GM12875 (cell line): ENCODE measurements around the gene SLC15A2.

Source experiments
- H3K4me3 ChIP-seq: one replicate; pipeline ENCODE4 v1.5.1; 2011; ENCODE audit warnings: low read depth, low read length, control low read depth
- TF ChIP-seq, protein P1 (sequence below): IDR thresholded peaks from 2 replicates; pipeline ENCODE4 v1.5.1; 2011; ENCODE audit warnings: low read depth, mild to moderate bottlenecking, control low read depth, inconsistent platforms, low read length, moderate library complexity, borderline replicate concordance; ENCODE audit not compliant: insufficient read depth

The SLC15A2 gene

DNA sequence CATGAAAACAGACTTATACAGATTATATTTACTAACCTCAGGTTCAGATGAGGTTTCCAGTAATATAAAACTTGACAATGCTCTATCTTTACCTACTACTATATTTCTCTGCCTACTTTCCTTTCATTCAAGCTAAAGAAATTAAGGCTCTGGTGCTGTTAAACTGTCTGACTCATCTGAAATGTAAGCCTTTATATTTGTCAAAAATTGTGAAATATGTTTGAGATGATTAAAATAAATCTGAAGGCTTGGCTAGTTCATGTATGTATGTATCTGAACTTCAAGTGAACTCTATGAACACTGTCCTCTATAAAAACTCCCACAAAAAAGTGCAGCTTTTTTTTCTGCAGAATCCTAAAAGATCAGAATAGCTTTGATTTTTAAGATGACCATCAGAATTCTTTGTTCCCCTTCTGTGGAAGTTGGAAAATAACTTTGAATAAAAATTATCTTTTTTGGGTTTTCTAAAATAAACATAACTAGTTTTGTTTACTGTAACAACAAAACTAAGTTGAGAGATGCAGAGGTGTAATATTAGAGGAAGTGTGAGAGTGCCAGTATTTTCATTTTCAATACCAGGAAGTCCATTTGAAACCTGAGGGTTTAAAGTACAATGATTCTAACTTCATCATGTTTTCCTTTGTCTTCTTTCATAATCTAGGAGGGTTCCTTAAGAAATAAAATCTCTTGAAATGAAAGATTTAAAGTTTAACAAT is 85.7 kb downstream of the SLC15A2 start:
- H3K4me3 ChIP-seq = no peak overlapping the region
- TF ChIP-seq, protein P1, sequence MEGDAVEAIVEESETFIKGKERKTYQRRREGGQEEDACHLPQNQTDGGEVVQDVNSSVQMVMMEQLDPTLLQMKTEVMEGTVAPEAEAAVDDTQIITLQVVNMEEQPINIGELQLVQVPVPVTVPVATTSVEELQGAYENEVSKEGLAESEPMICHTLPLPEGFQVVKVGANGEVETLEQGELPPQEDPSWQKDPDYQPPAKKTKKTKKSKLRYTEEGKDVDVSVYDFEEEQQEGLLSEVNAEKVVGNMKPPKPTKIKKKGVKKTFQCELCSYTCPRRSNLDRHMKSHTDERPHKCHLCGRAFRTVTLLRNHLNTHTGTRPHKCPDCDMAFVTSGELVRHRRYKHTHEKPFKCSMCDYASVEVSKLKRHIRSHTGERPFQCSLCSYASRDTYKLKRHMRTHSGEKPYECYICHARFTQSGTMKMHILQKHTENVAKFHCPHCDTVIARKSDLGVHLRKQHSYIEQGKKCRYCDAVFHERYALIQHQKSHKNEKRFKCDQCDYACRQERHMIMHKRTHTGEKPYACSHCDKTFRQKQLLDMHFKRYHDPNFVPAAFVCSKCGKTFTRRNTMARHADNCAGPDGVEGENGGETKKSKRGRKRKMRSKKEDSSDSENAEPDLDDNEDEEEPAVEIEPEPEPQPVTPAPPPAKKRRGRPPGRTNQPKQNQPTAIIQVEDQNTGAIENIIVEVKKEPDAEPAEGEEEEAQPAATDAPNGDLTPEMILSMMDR = no peak

DNA sequence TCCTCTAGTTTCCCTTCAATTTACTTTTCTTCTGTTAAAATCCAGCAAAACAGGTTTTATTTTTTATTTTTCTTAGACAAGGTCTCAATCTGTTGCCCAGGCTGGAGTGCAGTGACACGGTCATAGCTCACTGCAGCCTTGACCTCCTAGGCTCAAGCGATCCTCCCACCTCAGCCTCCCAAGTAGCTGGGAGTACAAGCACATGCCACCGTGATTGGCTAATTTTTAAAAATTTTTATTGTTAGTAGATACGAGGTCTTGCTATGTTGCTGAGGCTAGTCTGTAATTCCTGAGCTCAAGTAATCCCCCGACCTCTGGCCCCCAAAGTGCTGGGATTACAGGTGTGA is 86.2 kb downstream of the SLC15A2 start:
- TF ChIP-seq, protein P1 = no peak
- H3K4me3 ChIP-seq = no peak overlapping the region

DNA sequence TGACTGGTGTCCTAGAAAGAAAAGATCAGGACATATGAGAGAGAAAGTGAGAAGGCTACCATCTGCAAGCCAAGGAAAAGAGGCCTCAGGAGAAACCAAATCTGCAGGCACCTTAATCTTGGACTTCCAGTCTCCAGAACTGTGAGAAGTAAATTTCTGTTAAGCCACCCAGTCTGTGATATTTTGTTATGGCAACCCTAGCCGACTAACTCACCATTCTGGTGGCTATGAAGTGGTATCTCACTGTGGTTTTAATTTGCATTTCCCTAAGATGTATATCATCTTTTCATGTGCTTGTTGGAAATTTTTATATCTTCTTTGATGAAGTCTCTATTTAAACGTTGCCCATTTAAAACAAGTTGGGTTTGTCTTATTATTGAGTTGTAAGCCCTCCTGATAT is 87.3 kb downstream of the SLC15A2 start:
- no peak overlapping the region for H3K4me3 ChIP-seq
- TF ChIP-seq, protein P1 = no peak

DNA sequence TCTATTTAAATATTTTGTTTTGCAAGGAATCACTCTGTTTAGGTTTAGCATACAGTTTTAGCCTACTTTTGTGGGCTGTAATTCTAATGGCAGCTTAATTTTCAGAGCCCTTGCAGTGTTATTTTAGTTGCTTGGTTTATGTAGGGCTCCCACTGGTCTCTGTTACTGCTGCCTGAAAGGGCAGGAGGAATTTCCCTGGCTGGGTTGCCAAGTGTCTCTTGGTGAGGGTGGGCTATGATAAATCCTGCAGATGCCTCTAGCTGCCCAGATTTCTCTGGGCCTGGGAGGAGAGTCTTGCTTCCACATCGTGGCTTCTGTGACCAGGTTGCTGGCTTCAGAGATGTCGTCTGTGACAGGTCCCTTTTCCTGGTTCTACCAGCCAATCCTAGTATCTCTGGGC is 91.6 kb downstream of the SLC15A2 start:
- TF ChIP-seq, protein P1 = no peak
- H3K4me3 ChIP-seq = no peak overlapping the region

DNA sequence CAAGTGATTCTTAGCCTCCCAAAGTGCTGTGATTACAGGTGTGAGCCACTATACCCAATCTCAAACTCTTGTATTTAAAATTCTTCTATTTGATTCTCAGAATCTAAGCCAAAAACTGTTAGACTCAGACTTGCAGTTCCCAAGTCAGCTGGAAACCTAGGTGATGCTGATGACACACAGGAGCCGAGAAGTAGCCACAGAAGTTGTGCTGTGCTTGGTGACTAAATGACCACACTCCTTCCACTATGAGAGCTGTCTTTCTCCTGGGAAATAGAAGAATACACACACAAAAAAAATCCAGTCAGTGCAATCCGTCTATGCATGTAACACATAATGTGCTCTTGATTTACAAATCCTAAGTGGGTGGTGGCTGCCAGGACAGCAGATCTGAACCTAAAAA is 93.9 kb downstream of the SLC15A2 start:
- H3K4me3 ChIP-seq = no peak overlapping the region
- TF ChIP-seq, protein P1 = no peak

DNA sequence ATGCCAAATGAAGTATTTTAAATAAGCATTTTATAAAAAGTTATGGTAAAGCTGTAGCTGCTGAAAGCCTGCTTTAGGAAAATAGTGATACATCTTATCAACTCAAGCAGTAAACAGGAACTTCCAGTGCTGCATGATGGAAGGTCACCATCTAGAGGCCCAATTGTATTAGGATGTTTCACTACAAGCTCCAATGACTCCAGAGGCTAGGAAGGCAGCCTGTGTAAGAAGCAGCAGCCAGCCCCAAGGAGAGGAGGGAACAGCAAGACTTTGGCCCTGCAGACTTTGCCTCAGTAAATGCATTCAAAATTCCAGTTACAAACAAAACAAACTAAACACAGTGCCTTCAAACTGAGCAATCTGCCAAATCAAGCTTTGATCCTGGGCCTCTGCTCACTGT is 95.7 kb downstream of the SLC15A2 start:
- H3K4me3 ChIP-seq = no peak overlapping the region
- TF ChIP-seq, protein P1 = no peak

DNA sequence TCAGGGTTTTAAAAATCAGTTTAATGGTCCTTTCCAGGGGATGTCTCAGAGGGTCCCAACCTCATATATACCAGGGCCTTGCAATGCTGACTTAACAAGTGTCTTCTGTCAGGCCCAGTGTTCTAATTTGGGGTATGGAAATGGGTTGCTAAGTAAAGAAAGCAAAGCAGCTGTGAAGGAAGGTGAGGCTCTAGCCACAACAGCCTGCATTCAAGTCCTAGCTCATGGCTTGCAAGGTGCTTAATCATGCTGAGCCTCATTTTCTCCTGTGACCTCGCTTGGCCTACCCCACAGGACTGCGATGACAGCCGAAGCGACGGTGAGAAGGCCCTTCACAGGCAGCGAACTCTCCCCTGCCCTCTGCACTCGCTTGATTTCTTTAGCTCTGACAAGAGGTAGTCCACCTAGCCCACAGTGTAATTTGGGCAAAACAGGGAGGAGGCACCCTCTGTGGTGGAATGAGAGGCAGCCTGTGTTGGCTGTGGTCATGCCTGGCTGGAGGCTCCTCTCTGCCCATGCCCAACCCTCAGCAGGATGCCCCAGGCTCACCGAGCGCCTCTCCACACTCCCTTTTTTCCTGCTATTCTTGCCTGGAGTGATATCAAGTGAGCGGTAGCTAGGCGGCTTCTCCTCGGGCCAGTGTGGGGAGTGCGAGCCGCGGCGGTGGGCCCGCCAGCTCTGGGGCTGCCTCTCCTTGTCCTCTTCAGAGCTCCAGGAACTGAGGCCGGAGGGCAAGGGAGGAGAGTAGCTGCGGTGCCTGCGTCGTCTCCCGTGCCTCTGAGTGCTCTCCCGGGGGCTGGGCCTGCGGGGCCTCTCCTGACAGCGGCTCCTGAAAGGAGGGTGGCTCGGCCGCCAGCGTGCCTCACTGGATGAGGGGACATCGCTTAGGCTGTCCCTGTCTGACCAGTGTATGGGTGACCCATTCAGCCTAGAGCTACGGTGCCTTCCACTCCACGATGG is 98.7 kb downstream of the SLC15A2 start:
- H3K4me3 ChIP-seq = no peak overlapping the region
- TF ChIP-seq, protein P1 = no peak
